HepG2 (cell line): Measurements from ENCODE around the gene EEF1E1. TPM values are rescaled to one million over a fixed set of nuclear protein-coding genes. Genes with fewer than 3 reads are reported as not detected.

Experiments
- ATF7-NPFF ChIP-seq: sonication (generic); formaldehyde crosslinking; IDR thresholded peaks from 2 replicates; pipeline ENCODE4 v1.8.1; 2023; ENCODE audit warnings: mild to moderate bottlenecking, low read depth, missing genetic modification reagents, moderate library complexity
- GPBP1L1 ChIP-seq: sonication (generic); formaldehyde crosslinking; IDR thresholded peaks from 2 replicates; pipeline ENCODE4 v1.5.0; 2020; ENCODE audit warnings: mild to moderate bottlenecking, missing genetic modification reagents
- MLLT10 ChIP-seq: sonication (generic); formaldehyde crosslinking; IDR thresholded peaks from 2 replicates; pipeline ENCODE4 v1.4.0; 2020; ENCODE audit warnings: missing genetic modification reagents
- MNT ChIP-seq: fragments of 450-650 bp; IDR thresholded peaks from 2 replicates; pipeline ENCODE4 v1.6.1; 2016
- NONO ChIP-seq, 2 experiments: fragments of 450-650 bp in 1 of 2; sonication (generic) in 1 of 2; formaldehyde crosslinking in 1 of 2; IDR thresholded peaks in 1 of 2; conservative IDR thresholded peaks in 1 of 2; 2 replicates each; pipeline versions ENCODE4 v1.6.1 to v1.8.0; 2017 to 2022; ENCODE audit warnings: mild to moderate bottlenecking in 1 of 2, missing genetic modification reagents in 1 of 2, moderate library complexity in 1 of 2
- NR2C2 ChIP-seq: sonication (generic); formaldehyde crosslinking; IDR thresholded peaks from 2 replicates; pipeline ENCODE4 v1.4.0; 2020; ENCODE audit warnings: missing genetic modification reagents, mild to moderate bottlenecking, moderate library complexity, borderline replicate concordance
- PCBP1 ChIP-seq: fragments of 200-400 bp; formaldehyde crosslinking; IDR thresholded peaks from 2 replicates; pipeline ENCODE4 v1.6.1; 2017; ENCODE audit warnings: mild to moderate bottlenecking, low read depth, low read length, borderline replicate concordance
- RBM22 ChIP-seq: fragments of 200-400 bp; formaldehyde crosslinking; optimal IDR thresholded peaks from 2 replicates; pipeline ENCODE3; 2017; ENCODE audit warnings: mild to moderate bottlenecking, low read length, moderate library complexity
- RCOR2 ChIP-seq: IDR thresholded peaks from 2 replicates; pipeline ENCODE4 v1.6.1; 2016; ENCODE audit warnings: missing biosample characterization, missing genetic modification reagents
- SNAPC2 ChIP-seq: sonication (generic); formaldehyde crosslinking; IDR thresholded peaks from 2 replicates; pipeline ENCODE4 v1.8.1; 2022; ENCODE audit warnings: mild to moderate bottlenecking, missing genetic modification reagents
- STAT5B ChIP-seq: sonication (generic); formaldehyde crosslinking; IDR thresholded peaks from 2 replicates; pipeline ENCODE4 v1.4.0; 2020; ENCODE audit warnings: missing genetic modification reagents
- TRIM22 ChIP-seq: fragments of 450-650 bp; IDR thresholded peaks from 2 replicates; pipeline ENCODE4 v1.6.1; 2017
- ZHX2 ChIP-seq, 2 experiments: sonication (generic) in 1 of 2; formaldehyde crosslinking in 1 of 2; IDR thresholded peaks; 2 replicates each; pipeline versions ENCODE4 v1.6.1 to v1.9.0; 2014 to 2022; ENCODE audit warnings: antibody characterized with exemption in 1 of 2, borderline replicate concordance in 1 of 2, inconsistent platforms in 1 of 2, low read depth in 1 of 2, missing genetic modification reagents in 1 of 2
- ZMYM4 ChIP-seq: sonication (generic); formaldehyde crosslinking; IDR thresholded peaks from 2 replicates; pipeline ENCODE4 v1.8.1; 2023; ENCODE audit warnings: mild to moderate bottlenecking, missing genetic modification reagents
- ZNF34 ChIP-seq: sonication (generic); formaldehyde crosslinking; IDR thresholded peaks from 2 replicates; pipeline ENCODE4 v1.4.0; 2020; ENCODE audit warnings: mild to moderate bottlenecking, missing genetic modification reagents, borderline replicate concordance
- ZNF7 ChIP-seq: IDR thresholded peaks from 2 replicates; pipeline ENCODE4 v1.6.1; 2016; ENCODE audit warnings: missing biosample characterization, missing genetic modification reagents
- ZNF775 ChIP-seq: sonication (generic); formaldehyde crosslinking; IDR thresholded peaks from 2 replicates; pipeline ENCODE4 v1.4.0; 2020; ENCODE audit warnings: missing genetic modification reagents, mild to moderate bottlenecking, moderate library complexity, borderline replicate concordance
- ZNF782 ChIP-seq: sonication (generic); formaldehyde crosslinking; IDR thresholded peaks from 2 replicates; pipeline ENCODE4 v1.4.0; 2020; ENCODE audit warnings: missing genetic modification reagents, mild to moderate bottlenecking, borderline replicate concordance
- ZNF788 ChIP-seq: sonication (generic); formaldehyde crosslinking; IDR thresholded peaks from 2 replicates; pipeline ENCODE4 v1.5.0; 2020; ENCODE audit warnings: mild to moderate bottlenecking, missing genetic modification reagents, borderline replicate concordance
- polyA plus RNA-seq, 8 experiments: library from polyadenylated mRNA; depleted of rRNA in 3 of 8; stranded (reverse) in 7 of 8; unstranded in 1 of 8; fragments of >200 nt; fragmentation: Illumina TruSeq in 4 of 8; extraction: Trizol in 4 of 8; gene quantifications; 2 replicates each; pipeline versions ENCODE4 v1.2.1 to v1.2.3, GENCODE V29; 2011 to 2016; ENCODE audit warnings: low read depth in 4 of 8, missing spikeins in 1 of 8, mixed read lengths in 1 of 8; ENCODE audit not compliant: insufficient read depth in 1 of 8
- total RNA-seq, 5 experiments: library from RNA; depleted of rRNA; stranded (reverse); fragments of >200 nt; fragmentation: Illumina TruSeq; extraction: Trizol; gene quantifications; 2 replicates each; pipeline ENCODE4 v1.2.3, GENCODE V29; 2016; ENCODE audit warnings: low read depth in 1 of 5

Gene EEF1E1
- total and polyA plus RNA-seq, 2 of the 13 experiments (the other 11 are each of a cell fraction or from before 2014, with no cell fraction given): 128 to 188 TPM

GRCh38 chr6:8100159-8100854 is 2.0 kb downstream of the EEF1E1 start (continued):
- TF ChIP-seq ATF7-NPFF (CRISPR knock-in tag) (no peak), RBM22 (no peak), ZNF34 (CRISPR knock-in tag) (peak; percentile 76; the same call in 1 of the 2 replicates), ZNF7 (no peak), STAT5B (CRISPR knock-in tag) (no peak), ZMYM4 (CRISPR knock-in tag) (no peak), ZHX2 (IDR thresholded peaks at IDR 0.05; ENCODE audit: low read depth) (no peak), ZHX2 (CRISPR knock-in tag; IDR thresholded peaks at IDR 0.05; ENCODE audit: borderline replicate concordance) (no peak), SNAPC2 (no peak), ZNF782 (no peak), NR2C2 (CRISPR knock-in tag) (0 out of 2 replicates have a peak, but pooled peaks have one; percentile 28), PCBP1 (no peak), ZNF788 (CRISPR knock-in tag) (no peak), TRIM22 (no peak), ZNF775 (CRISPR knock-in tag) (0 out of 2 replicates have a peak, but pooled peaks have one; percentile 29), RCOR2 (CRISPR knock-in tag) (no peak), MNT (no peak), NONO (IDR thresholded peaks at IDR 0.05) (no peak), NONO (CRISPR knock-in tag; conservative IDR thresholded peaks at IDR 0.05) (0 out of 2 replicates have a peak, but pooled peaks have one; percentile 18), GPBP1L1 (CRISPR knock-in tag) (no peak), MLLT10 (no peak)
